ENCODE measurements around the gene SCNN1G.
"Not testable (repeated sequence)": the region's sequence is repeated elsewhere in the genome, so short reads cannot be mapped to it uniquely, and the experiment has no call there.

SCNN1G gene

GRCh38 chr16:23253650-23254049 lies 71.1 kb downstream of the SCNN1G start:
- not testable (repeated sequence) for DNase-seq (ENCODE audit: low read depth)

DNA sequence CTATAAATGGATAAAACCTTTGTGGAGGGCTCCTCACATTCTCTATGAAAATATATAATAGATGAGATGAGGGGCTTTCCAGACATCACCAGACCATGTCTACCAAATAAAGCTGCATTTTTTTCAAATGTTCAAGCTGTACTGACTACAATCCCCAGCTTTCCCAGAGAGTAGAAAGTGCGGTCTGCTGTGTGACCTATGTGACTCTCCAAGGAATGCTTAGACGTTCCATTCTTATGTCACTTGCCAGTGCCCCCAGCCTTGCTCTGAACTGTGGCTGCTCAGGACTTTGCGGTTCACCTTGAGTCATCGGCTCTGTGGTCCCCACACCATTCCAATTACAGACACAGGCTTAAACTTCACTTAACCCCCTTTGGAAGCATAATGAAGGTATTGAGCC lies 71.8 kb downstream of the SCNN1G start:
- DNase-seq (ENCODE audit: low read depth), result no peak

GRCh38 chr16:23255000-23255399 lies 72.5 kb downstream of the SCNN1G start:
- DNase-seq (ENCODE audit: low read depth), result no peak

- DNase-seq (ENCODE audit: low read depth), result no peak
Observed at GRCh38 chr16:23256440-23256839, 73.9 kb downstream of the SCNN1G start.

- no peak for DNase-seq (ENCODE audit: low read depth)
Observed at GRCh38 chr16:23257682-23258081, 75.1 kb downstream of the SCNN1G start.

- no peak for DNase-seq (ENCODE audit: low read depth)
Observed at GRCh38 chr16:23258919-23259237, 76.3 kb downstream of the SCNN1G start.

Data from activated T-helper 9 cell treated with anti-CD3 and anti-CD28 coated beads, Interleukin-2, amount 50 U/mL, for 16 hours (primary cell).